HEK293 (cell line): Measurements from ENCODE around the gene FAM193B.

Experiments used
- GLI4 ChIP-seq: fragments of 450-650 bp; formaldehyde crosslinking; IDR thresholded peaks from 2 replicates; pipeline ENCODE4 v1.5.1; 2016; ENCODE audit warnings: missing biosample characterization, missing genetic modification characterization
- GLIS2 ChIP-seq: fragments of 450-650 bp; formaldehyde crosslinking; IDR thresholded peaks from 2 replicates; pipeline ENCODE4 v1.5.1; 2016; ENCODE audit warnings: missing biosample characterization, missing genetic modification characterization
- IKZF3 ChIP-seq: fragments of 450-650 bp; IDR thresholded peaks from 2 replicates; pipeline ENCODE4 v1.5.0; 2018; ENCODE audit warnings: missing biosample characterization, mild to moderate bottlenecking, missing genetic modification characterization, moderate library complexity
- KLF17 ChIP-seq: fragments of 450-650 bp; formaldehyde crosslinking; IDR thresholded peaks from 2 replicates; pipeline ENCODE4 v1.5.1; 2016; ENCODE audit warnings: missing biosample characterization, missing genetic modification characterization
- MZF1 ChIP-seq: fragments of 450-650 bp; formaldehyde crosslinking; IDR thresholded peaks from 2 replicates; pipeline ENCODE4 v1.5.1; 2017; ENCODE audit warnings: missing biosample characterization, missing genetic modification characterization, borderline replicate concordance
- PRDM10 ChIP-seq: fragments of 450-650 bp; formaldehyde crosslinking; IDR thresholded peaks from 2 replicates; pipeline ENCODE4 v1.5.1; 2016; ENCODE audit warnings: missing biosample characterization, missing genetic modification characterization
- TSHZ1 ChIP-seq: fragments of 450-650 bp; formaldehyde crosslinking; IDR thresholded peaks from 2 replicates; pipeline ENCODE4 v1.5.1; 2016; ENCODE audit warnings: missing biosample characterization, missing genetic modification characterization, borderline replicate concordance
- WT1 ChIP-seq: fragments of 450-650 bp; formaldehyde crosslinking; IDR thresholded peaks from 2 replicates; pipeline ENCODE4 v1.5.1; 2016; ENCODE audit warnings: missing biosample characterization, missing genetic modification characterization
- ZBTB11 ChIP-seq: fragments of 450-650 bp; formaldehyde crosslinking; conservative IDR thresholded peaks from 2 replicates; pipeline ENCODE4 v1.5.1; 2016; ENCODE audit warnings: low read depth, missing biosample characterization, missing genetic modification characterization
- ZBTB17 ChIP-seq: fragments of 450-650 bp; formaldehyde crosslinking; IDR thresholded peaks from 2 replicates; pipeline ENCODE4 v1.5.1; 2016; ENCODE audit warnings: missing biosample characterization, missing genetic modification characterization
- ZBTB20 ChIP-seq: fragments of 450-650 bp; formaldehyde crosslinking; IDR thresholded peaks from 2 replicates; pipeline ENCODE4 v1.5.1; 2016; ENCODE audit warnings: missing biosample characterization, missing genetic modification characterization
- ZFP41 ChIP-seq: fragments of 450-650 bp; formaldehyde crosslinking; IDR thresholded peaks from 2 replicates; pipeline ENCODE4 v1.5.1; 2016; ENCODE audit warnings: missing biosample characterization, missing genetic modification characterization, borderline replicate concordance
- ZFP69B ChIP-seq: fragments of 450-650 bp; formaldehyde crosslinking; IDR thresholded peaks from 2 replicates; pipeline ENCODE4 v1.5.1; 2016; ENCODE audit warnings: missing biosample characterization, missing genetic modification characterization
- ZNF10 ChIP-seq: fragments of 450-650 bp; formaldehyde crosslinking; IDR thresholded peaks from 2 replicates; pipeline ENCODE4 v1.5.1; 2017; ENCODE audit warnings: missing biosample characterization, missing genetic modification characterization
- ZNF114 ChIP-seq: fragments of 450-650 bp; formaldehyde crosslinking; IDR thresholded peaks from 2 replicates; pipeline ENCODE4 v1.5.0; 2017; ENCODE audit warnings: missing biosample characterization, missing genetic modification characterization
- ZNF157 ChIP-seq: fragments of 450-650 bp; formaldehyde crosslinking; IDR thresholded peaks from 2 replicates; pipeline ENCODE4 v1.5.1; 2016; ENCODE audit warnings: missing biosample characterization, missing genetic modification characterization
- ZNF16 ChIP-seq: fragments of 450-650 bp; formaldehyde crosslinking; IDR thresholded peaks from 2 replicates; pipeline ENCODE4 v1.5.1; 2016; ENCODE audit warnings: low read depth, missing biosample characterization, missing genetic modification characterization
- ZNF311 ChIP-seq: fragments of 450-650 bp; formaldehyde crosslinking; IDR thresholded peaks from 2 replicates; pipeline ENCODE4 v1.5.1; 2017; ENCODE audit warnings: missing biosample characterization, missing genetic modification characterization, borderline replicate concordance
- ZNF354C ChIP-seq: fragments of 450-650 bp; formaldehyde crosslinking; IDR thresholded peaks from 2 replicates; pipeline ENCODE4 v1.5.1; 2016; ENCODE audit warnings: missing biosample characterization, missing genetic modification characterization, low read depth, borderline replicate concordance
- ZNF362 ChIP-seq: fragments of 450-650 bp; formaldehyde crosslinking; IDR thresholded peaks from 2 replicates; pipeline ENCODE4 v1.5.1; 2016; ENCODE audit warnings: missing biosample characterization, missing genetic modification characterization
- ZNF398 ChIP-seq: fragments of 450-650 bp; formaldehyde crosslinking; IDR thresholded peaks from 2 replicates; pipeline ENCODE4 v1.5.1; 2017; ENCODE audit warnings: missing biosample characterization, missing genetic modification characterization
- ZNF416 ChIP-seq: fragments of 450-650 bp; formaldehyde crosslinking; IDR thresholded peaks from 2 replicates; pipeline ENCODE4 v1.5.1; 2016; ENCODE audit warnings: missing biosample characterization, missing genetic modification characterization
- ZNF530 ChIP-seq: fragments of 450-650 bp; formaldehyde crosslinking; IDR thresholded peaks from 2 replicates; pipeline ENCODE4 v1.5.1; 2016; ENCODE audit warnings: low read depth, missing biosample characterization, missing genetic modification characterization
- ZNF548 ChIP-seq: fragments of 450-650 bp; formaldehyde crosslinking; IDR thresholded peaks from 2 replicates; pipeline ENCODE4 v1.5.1; 2016; ENCODE audit warnings: missing biosample characterization, missing genetic modification characterization
- ZNF571 ChIP-seq: fragments of 450-650 bp; formaldehyde crosslinking; IDR thresholded peaks from 2 replicates; pipeline ENCODE4 v1.5.0; 2017; ENCODE audit warnings: missing biosample characterization, missing genetic modification characterization
- ZNF624 ChIP-seq: fragments of 450-650 bp; formaldehyde crosslinking; IDR thresholded peaks from 2 replicates; pipeline ENCODE4 v1.5.1; 2017; ENCODE audit warnings: missing biosample characterization, missing genetic modification characterization

Gene FAM193B

GRCh38 chr5:177474002-177474476, 80.3 kb downstream of the FAM193B start (continued):
- peak; percentile 61 for TF ChIP-seq ZNF398 (tag by site-specific recombination)
- TF ChIP-seq ZNF548 (tag by site-specific recombination): no peak
- no peak for TF ChIP-seq ZNF354C (tag by site-specific recombination)
- TF ChIP-seq KLF17 (tag by site-specific recombination): peak; percentile 49; the same call in 1 of the 2 replicates
- peak; percentile 18; the same call in 1 of the 2 replicates for TF ChIP-seq PRDM10
- TF ChIP-seq ZNF416 (tag by site-specific recombination): no peak
- no peak for TF ChIP-seq WT1 (tag by site-specific recombination)
- TF ChIP-seq ZNF157 (tag by site-specific recombination): no peak
- peak; percentile 85; the same call in 1 of the 2 replicates for TF ChIP-seq ZNF624 (tag by site-specific recombination)
- no peak for TF ChIP-seq ZNF530
- TF ChIP-seq MZF1 (tag by site-specific recombination): no peak
- TF ChIP-seq ZBTB20 (tag by site-specific recombination): peak; percentile 27; the same call in 1 of the 2 replicates
- no peak for TF ChIP-seq ZNF114
- no peak for TF ChIP-seq ZBTB11 (tag by site-specific recombination)
- no peak for TF ChIP-seq ZFP41
- no peak for TF ChIP-seq GLI4
- no peak for TF ChIP-seq ZNF362 (tag by site-specific recombination)
- TF ChIP-seq TSHZ1 (tag by site-specific recombination): no peak
- no peak for TF ChIP-seq ZFP69B (tag by site-specific recombination)
- no peak for TF ChIP-seq IKZF3 (tag by site-specific recombination)
- peak; percentile 57; the same call in 1 of the 2 replicates for TF ChIP-seq ZBTB17
- no peak for TF ChIP-seq ZNF16
- no peak for TF ChIP-seq ZNF311 (tag by site-specific recombination)
- no peak for TF ChIP-seq ZNF571 (tag by site-specific recombination)
- peak; percentile 67 for TF ChIP-seq GLIS2 (tag by site-specific recombination)
- TF ChIP-seq ZNF10 (tag by site-specific recombination): no peak
